ENCODE results near the gene KLHDC4. TPM values are rescaled to one million over a fixed set of nuclear protein-coding genes. Genes with fewer than 3 reads are reported as not detected.
A peak's percentile ranks its signal among the peaks of the same experiment; 100 is the strongest.

The KLHDC4 gene
- total and polyA plus RNA-seq, 8 donors, result 15.5 to 82.1 (median 26.0) TPM

- DNase-seq (peak in 2 of 6 donors; percentile 14 to 60), FAIRE-seq (no peak), ATAC-seq (no peak)
- Histone ChIP-seq H3K27me3 (no peaks in the 10 kb centered on the region), H3K4me3 (no peak overlapping the region), H3K4me1 (no peaks in the 10 kb centered on the region), H3K9me3 (no peaks in the 10 kb centered on the region), H3K27ac (no peak overlapping the region), H3K36me3 (peaks cover 0 to 31% (median 0%) of the 10 kb centered on the region in 3 donors)
- no peak for TF ChIP-seq CTCF (IDR thresholded peaks at IDR 0.05)
- intact Hi-C loops (cut with DNase I), result no loop called here
- 94 to 95% methylated on average over 44 to 49 of the region's 49 CpGs for WGBS, 2 donors
These were observed 56.7 kb downstream of the KLHDC4 start for GRCh38 chr16:87708881-87709638.

GRCh38 chr16:87707714-87708580 lies 57.8 kb downstream of the KLHDC4 start:
- intact Hi-C loops (cut with DNase I), result no loop called here
- DNase-seq, result peak in 2 of 6 donors; percentile 17 to 45
- Histone ChIP-seq H3K4me1 (no peaks in the 10 kb centered on the region), H3K27me3 (no peaks in the 10 kb centered on the region), H3K36me3 (peaks cover 0 to 31% (median 0%) of the 10 kb centered on the region in 3 donors), H3K27ac (no peak overlapping the region), H3K4me3 (no peak overlapping the region), H3K9me3 (no peaks in the 10 kb centered on the region)
- FAIRE-seq, result no peak
- no peak for ATAC-seq
- WGBS, 2 donors, result 93 to 94% methylated on average over 45 of the region's 45 CpGs
- TF ChIP-seq CTCF (IDR thresholded peaks at IDR 0.05), result no peak

GRCh38 chr16:87707097-87707496 lies 58.7 kb downstream of the KLHDC4 start:
- H3K36me3 ChIP-seq, result peaks cover 0 to 34% (median 0%) of the 10 kb centered on the region in 3 donors
- no peak overlapping the region for H3K4me3 ChIP-seq
- TF ChIP-seq CTCF (IDR thresholded peaks at IDR 0.05), result no peak
- no peak for FAIRE-seq
- no peak for ATAC-seq
- DNase-seq, result peak in 1 of 6 donors; percentile 51
- no peaks in the 10 kb centered on the region for H3K27me3 ChIP-seq
- no peak overlapping the region for H3K27ac ChIP-seq
- no peaks in the 10 kb centered on the region for H3K9me3 ChIP-seq
- intact Hi-C loops (cut with DNase I), result no loop called here
- no peaks in the 10 kb centered on the region for H3K4me1 ChIP-seq
- 90% methylated on average over 17 of the region's 17 CpGs for WGBS, 2 donors

GRCh38 chr16:87706278-87707000 lies 59.3 kb downstream of the KLHDC4 start:
- 45 to 48% methylated on average over 24 to 28 of the region's 28 CpGs for WGBS, 2 donors
- FAIRE-seq (no peak), ATAC-seq (peak; percentile 21 to 55 (median 49)), DNase-seq (peak in 3 of 6 donors; percentile 18 to 69 (median 29))
- Histone ChIP-seq H3K4me1 (no peaks in the 10 kb centered on the region), H3K27ac (no peak overlapping the region), H3K9me3 (no peaks in the 10 kb centered on the region), H3K36me3 (peaks cover 0 to 38% (median 0%) of the 10 kb centered on the region in 3 donors), H3K4me3 (no peak overlapping the region), H3K27me3 (no peaks in the 10 kb centered on the region)
- TF ChIP-seq CTCF (IDR thresholded peaks at IDR 0.05), result no peak
- intact Hi-C loops (cut with DNase I), result no loop called here
